ENCODE results near the gene TUBA4A.

Gene TUBA4A

GRCh38 chr2:219296631-219297391, 43.1 kb upstream of the TUBA4A start:
- no peak for TF ChIP-seq CTCF (IDR thresholded peaks at IDR 0.05; ENCODE audit: control insufficient read depth, extremely low read depth, insufficient read depth)
- no peak overlapping the region for H3K4me3 ChIP-seq (ENCODE audit: low read depth, low read length)
- DNase-seq (ENCODE audit: low read depth), result no peak

- DNase-seq (ENCODE audit: low read depth), result no peak
- TF ChIP-seq CTCF (IDR thresholded peaks at IDR 0.05; ENCODE audit: control insufficient read depth, extremely low read depth, insufficient read depth), result no peak
- no peak overlapping the region for H3K4me3 ChIP-seq (ENCODE audit: low read depth, low read length)
Observed at GRCh38 chr2:219296142-219296541, 42.4 kb upstream of the TUBA4A start.

GRCh38 chr2:219294356-219295351, 40.9 kb upstream of the TUBA4A start:
- peak overlapping the region; percentile 39 for H3K4me3 ChIP-seq (ENCODE audit: low read depth, low read length)
- peak; percentile 99 for TF ChIP-seq CTCF (IDR thresholded peaks at IDR 0.05; ENCODE audit: control insufficient read depth, extremely low read depth, insufficient read depth)
- peak; percentile 69 for DNase-seq (ENCODE audit: low read depth)

- TF ChIP-seq CTCF (IDR thresholded peaks at IDR 0.05; ENCODE audit: control insufficient read depth, extremely low read depth, insufficient read depth), result no peak
- no peak for DNase-seq (ENCODE audit: low read depth)
- no peak overlapping the region for H3K4me3 ChIP-seq (ENCODE audit: low read depth, low read length)
Observed at GRCh38 chr2:219293736-219294231, 40.1 kb upstream of the TUBA4A start.

- no peak overlapping the region for H3K4me3 ChIP-seq (ENCODE audit: low read depth, low read length)
- no peak for DNase-seq (ENCODE audit: low read depth)
- TF ChIP-seq CTCF (IDR thresholded peaks at IDR 0.05; ENCODE audit: control insufficient read depth, extremely low read depth, insufficient read depth), result no peak
Observed at GRCh38 chr2:219292616-219293015, 38.9 kb upstream of the TUBA4A start.

- DNase-seq (ENCODE audit: low read depth), result no peak
- TF ChIP-seq CTCF (IDR thresholded peaks at IDR 0.05; ENCODE audit: control insufficient read depth, extremely low read depth, insufficient read depth), result no peak
- no peak overlapping the region for H3K4me3 ChIP-seq (ENCODE audit: low read depth, low read length)
Observed at GRCh38 chr2:219291910-219292490, 38.3 kb upstream of the TUBA4A start.
